Hepatocyte (in vitro differentiated cells): ENCODE data around the gene SLC38A11. TPM values are rescaled to one million over a fixed set of nuclear protein-coding genes. Genes with fewer than 3 reads are reported as not detected.

Experiments
- DNase-seq: peaks from one replicate; pipeline ENCODE4 v3.0.0-alpha.2; 2016; ENCODE audit warnings: low spot score
- H2AFZ ChIP-seq: fragments of 200-600 bp; sonication (generic); 2 replicates; pipeline ENCODE4 v1.6.0; 2016; ENCODE audit warnings: antibody characterized with exemption, mild to moderate bottlenecking
- H3K27ac ChIP-seq: fragments of 200-600 bp; sonication (generic); 2 replicates; pipeline ENCODE4 v1.5.1; 2016; ENCODE audit warnings: mild to moderate bottlenecking
- H3K27me3 ChIP-seq: fragments of 200-600 bp; sonication (generic); 2 replicates; pipeline ENCODE4 v1.6.1; 2016
- H3K36me3 ChIP-seq: fragments of 200-600 bp; sonication (generic); replicated peaks from 2 replicates; pipeline ENCODE4 v1.5.1; 2016; ENCODE audit warnings: low read depth; ENCODE audit not compliant: insufficient read depth
- H3K4me1 ChIP-seq: fragments of 200-600 bp; sonication (generic); 2 replicates; pipeline ENCODE4 v1.5.1; 2016; ENCODE audit warnings: mild to moderate bottlenecking, moderate library complexity; ENCODE audit not compliant: insufficient read depth
- H3K4me2 ChIP-seq: fragments of 200-600 bp; sonication (generic); 2 replicates; pipeline ENCODE4 v1.6.0; 2016
- H3K4me3 ChIP-seq: fragments of 200-600 bp; sonication (generic); 2 replicates; pipeline ENCODE4 v1.5.1; 2016; ENCODE audit warnings: mild to moderate bottlenecking
- H3K79me2 ChIP-seq: fragments of 200-600 bp; sonication (generic); 2 replicates; pipeline ENCODE4 v1.6.0; 2017; ENCODE audit warnings: mild to moderate bottlenecking
- H3K9me2 ChIP-seq: fragments of 200-600 bp; sonication (generic); replicated peaks from 2 replicates; pipeline ENCODE4 v1.6.0; 2017; ENCODE audit warnings: mild to moderate bottlenecking; ENCODE audit not compliant: insufficient read depth
- H3K9me3 ChIP-seq: fragments of 200-600 bp; sonication (generic); 2 replicates; pipeline ENCODE4 v1.5.1; 2016; ENCODE audit warnings: low read depth, mild to moderate bottlenecking
- H4K20me1 ChIP-seq: fragments of 200-600 bp; sonication (generic); 2 replicates; pipeline ENCODE4 v1.6.0; 2016; ENCODE audit warnings: mild to moderate bottlenecking; ENCODE audit not compliant: insufficient read depth, poor library complexity, severe bottlenecking
- CTCF ChIP-seq: fragments of 200-600 bp; sonication (generic); IDR thresholded peaks from 2 replicates; pipeline ENCODE4 v1.5.1; 2016; ENCODE audit warnings: antibody characterized with exemption, mild to moderate bottlenecking; ENCODE audit not compliant: poor library complexity
- EZH2 ChIP-seq: fragments of 200-600 bp; sonication (generic); IDR thresholded peaks from 2 replicates; pipeline ENCODE4 v1.6.1; 2016; ENCODE audit warnings: antibody characterized with exemption, mild to moderate bottlenecking, borderline replicate concordance
- EZH2phosphoT487 ChIP-seq: fragments of 200-600 bp; sonication (generic); IDR thresholded peaks from one replicate; pipeline ENCODE4 v1.6.1; 2018; ENCODE audit warnings: antibody characterized with exemption, mild to moderate bottlenecking, low read depth, moderate library complexity; ENCODE audit not compliant: unreplicated experiment, severe bottlenecking
- WGBS: methylation state at CpG from one replicate; pipeline ENCODE4 v1.1.6; 2016; ENCODE audit warnings: low lambda C conversion rate; ENCODE audit errors: missing lambda C conversion rate; 5-methylcytosine and 5-hydroxymethylcytosine counted together
- polyA plus RNA-seq: library from polyadenylated mRNA; unstranded; fragments of >200 nt; fragmentation: Nextera tagmentation; extraction: Ambion mirVana; gene quantifications from 2 replicates; pipeline ENCODE4 v1.2.1, GENCODE V29; 2016
- total RNA-seq: library from RNA; depleted of rRNA; stranded (reverse); fragments of >200 nt; gene quantifications from 2 replicates; pipeline ENCODE4 v1.2.3, GENCODE V29; 2014

The SLC38A11 gene
- total and polyA plus RNA-seq, 2 experiments from 2014 or later = 7.7 to 8.4 TPM

GRCh38 chr2:164906947-164907346 lies 48.4 kb downstream of the SLC38A11 start:
- no peaks in the 10 kb centered on the region for H3K79me2 ChIP-seq
- H3K4me3 ChIP-seq = no peak overlapping the region
- H3K27me3 ChIP-seq = no peaks in the 10 kb centered on the region
- H2AFZ ChIP-seq = no peak overlapping the region
- no peaks in the 10 kb centered on the region for H3K36me3 ChIP-seq
- no peak for DNase-seq
- peaks cover 40% of the 10 kb centered on the region for H3K4me1 ChIP-seq
- TF ChIP-seq EZH2 (no peak), CTCF (no peak), EZH2phosphoT487 (no peak)
- no peak overlapping the region for H3K4me2 ChIP-seq
- WGBS = 93% methylated on average over 2 of the region's 2 CpGs
- H3K9me2 ChIP-seq = no peaks in the 10 kb centered on the region
- no peaks in the 10 kb centered on the region for H4K20me1 ChIP-seq
- H3K27ac ChIP-seq = no peak overlapping the region
- no peaks in the 10 kb centered on the region for H3K9me3 ChIP-seq

- 96% methylated on average over 6 of the region's 6 CpGs for WGBS
- Histone ChIP-seq H3K9me3 (no peaks in the 10 kb centered on the region), H3K4me1 (peaks cover 24% of the 10 kb centered on the region), H3K4me2 (no peak overlapping the region), H3K27ac (no peak overlapping the region), H3K27me3 (no peaks in the 10 kb centered on the region), H3K36me3 (no peaks in the 10 kb centered on the region), H2AFZ (no peak overlapping the region), H3K4me3 (no peak overlapping the region), H4K20me1 (no peaks in the 10 kb centered on the region), H3K79me2 (no peaks in the 10 kb centered on the region), H3K9me2 (no peaks in the 10 kb centered on the region)
- no peak for DNase-seq
- no peak for TF ChIP-seq EZH2
- no peak for TF ChIP-seq CTCF
- no peak for TF ChIP-seq EZH2phosphoT487
Measured at GRCh38 chr2:164905307-164905706, 50.0 kb downstream of the SLC38A11 start.

- no peak for DNase-seq
- 87% methylated on average over 2 of the region's 2 CpGs for WGBS
- Histone ChIP-seq H4K20me1 (no peaks in the 10 kb centered on the region), H2AFZ (no peak overlapping the region), H3K9me3 (no peaks in the 10 kb centered on the region), H3K9me2 (no peaks in the 10 kb centered on the region), H3K27ac (no peak overlapping the region), H3K79me2 (no peaks in the 10 kb centered on the region), H3K4me1 (peaks cover 13% of the 10 kb centered on the region), H3K4me3 (no peak overlapping the region), H3K27me3 (no peaks in the 10 kb centered on the region), H3K36me3 (no peaks in the 10 kb centered on the region), H3K4me2 (no peak overlapping the region)
- TF ChIP-seq EZH2 (no peak), CTCF (no peak), EZH2phosphoT487 (no peak)
Measured at GRCh38 chr2:164903951-164904350, 51.4 kb downstream of the SLC38A11 start.

GRCh38 chr2:164903204-164903603 lies 52.1 kb downstream of the SLC38A11 start:
- H3K27ac ChIP-seq = no peak overlapping the region
- H3K36me3 ChIP-seq = no peaks in the 10 kb centered on the region
- no peaks in the 10 kb centered on the region for H3K9me2 ChIP-seq
- H3K9me3 ChIP-seq = no peaks in the 10 kb centered on the region
- H2AFZ ChIP-seq = no peak overlapping the region
- no peak overlapping the region for H3K4me2 ChIP-seq
- H3K79me2 ChIP-seq = no peaks in the 10 kb centered on the region
- H3K4me3 ChIP-seq = no peak overlapping the region
- H4K20me1 ChIP-seq = no peaks in the 10 kb centered on the region
- TF ChIP-seq CTCF (no peak), EZH2phosphoT487 (no peak), EZH2 (no peak)
- DNase-seq = no peak
- H3K27me3 ChIP-seq = no peaks in the 10 kb centered on the region
- H3K4me1 ChIP-seq = peaks cover 8% of the 10 kb centered on the region
